ENCODE data around the gene NLGN3. TPM values are rescaled to one million over a fixed set of nuclear protein-coding genes. Genes with fewer than 3 reads are reported as not detected.

Gene NLGN3
- total RNA-seq, 6 experiments from 2014 or later, result 0.12 to 0.25 (median 0.14) TPM; not detected in 1

- H3K36me3 ChIP-seq, result no peaks in the 10 kb centered on the region
- WGBS (ENCODE audit: insufficient coverage, low coverage, low lambda C conversion rate, missing lambda C conversion rate), result 40% methylated on average over 2 of the region's 7 CpGs
These were observed 6.7 kb downstream of the NLGN3 start for GRCh38 chrX:71151366-71151765.

GRCh38 chrX:71154196-71154595, 9.6 kb downstream of the NLGN3 start:
- no peaks in the 10 kb centered on the region for H3K27me3 ChIP-seq
- no peak for DNase-seq
- no peak overlapping the region for H3K4me3 ChIP-seq
- H3K4me1 ChIP-seq, result no peaks in the 10 kb centered on the region
- ATAC-seq, result no peak
- no peaks in the 10 kb centered on the region for H3K36me3 ChIP-seq
- TF ChIP-seq CTCF (IDR thresholded peaks at IDR 0.05), result no peak
- TF ChIP-seq POLR2A (IDR thresholded peaks at IDR 0.05), result no peak
- H3K27ac ChIP-seq, result no peak overlapping the region
- intact Hi-C loops (cut with DNase I), result no loop called here
- WGBS (ENCODE audit: insufficient coverage, low coverage, low lambda C conversion rate, missing lambda C conversion rate), result 64% methylated on average over 2 of the region's 7 CpGs
- H3K9me3 ChIP-seq, result no peaks in the 10 kb centered on the region

More at GRCh38 chrX:71151366-71151765, 6.7 kb downstream of the NLGN3 start:
- ATAC-seq, result no peak
- intact Hi-C loops (cut with DNase I), result no loop called here
- H3K27me3 ChIP-seq, result no peaks in the 10 kb centered on the region
- no peaks in the 10 kb centered on the region for H3K9me3 ChIP-seq
- no peak for DNase-seq
- H3K27ac ChIP-seq, result no peak overlapping the region
- no peaks in the 10 kb centered on the region for H3K4me1 ChIP-seq
- no peak for TF ChIP-seq CTCF (IDR thresholded peaks at IDR 0.05)
- no peak for TF ChIP-seq POLR2A (IDR thresholded peaks at IDR 0.05)
- no peak overlapping the region for H3K4me3 ChIP-seq

GRCh38 chrX:71154641-71155040, 10.0 kb downstream of the NLGN3 start:
- Histone ChIP-seq H3K4me3 (no peak overlapping the region), H3K9me3 (no peaks in the 10 kb centered on the region), H3K4me1 (no peaks in the 10 kb centered on the region), H3K36me3 (no peaks in the 10 kb centered on the region), H3K27me3 (no peaks in the 10 kb centered on the region), H3K27ac (no peak overlapping the region)
- TF ChIP-seq CTCF (IDR thresholded peaks at IDR 0.05), result no peak
- no peak for TF ChIP-seq POLR2A (IDR thresholded peaks at IDR 0.05)
- 22% methylated on average over 1 of the region's 3 CpGs for WGBS (ENCODE audit: insufficient coverage, low coverage, low lambda C conversion rate, missing lambda C conversion rate)
- no peak for DNase-seq
- ATAC-seq, result no peak
- intact Hi-C loops (cut with DNase I), result no loop called here

GRCh38 chrX:71158603-71159002, 14.0 kb downstream of the NLGN3 start:
- Histone ChIP-seq H3K4me1 (no peaks in the 10 kb centered on the region), H3K27ac (no peak overlapping the region), H3K36me3 (no peaks in the 10 kb centered on the region), H3K9me3 (no peaks in the 10 kb centered on the region), H3K27me3 (no peaks in the 10 kb centered on the region), H3K4me3 (no peak overlapping the region)
- ATAC-seq (no peak), DNase-seq (no peak)
- WGBS (ENCODE audit: insufficient coverage, low coverage, low lambda C conversion rate, missing lambda C conversion rate), result 86% methylated on average over 5 of the region's 6 CpGs
- no peak for TF ChIP-seq POLR2A (IDR thresholded peaks at IDR 0.05)
- intact Hi-C loops (cut with DNase I), result no loop called here

GRCh38 chrX:71159335-71159734, 14.7 kb downstream of the NLGN3 start:
- DNase-seq, result no peak
- Histone ChIP-seq H3K4me1 (no peaks in the 10 kb centered on the region), H3K27me3 (no peaks in the 10 kb centered on the region), H3K36me3 (no peaks in the 10 kb centered on the region), H3K9me3 (no peaks in the 10 kb centered on the region), H3K4me3 (no peak overlapping the region), H3K27ac (no peak overlapping the region)
- WGBS (ENCODE audit: insufficient coverage, low coverage, low lambda C conversion rate, missing lambda C conversion rate), result 48% methylated on average over 5 of the region's 5 CpGs
- intact Hi-C loops (cut with DNase I), result no loop called here
- TF ChIP-seq CTCF (IDR thresholded peaks at IDR 0.05), result no peak
- no peak for TF ChIP-seq POLR2A (IDR thresholded peaks at IDR 0.05)
- no peak for ATAC-seq
